Measurements from ENCODE around the gene CDH20. TPM values are rescaled to one million over a fixed set of nuclear protein-coding genes. Genes with fewer than 3 reads are reported as not detected.

The CDH20 gene
- polyA plus RNA-seq, 3 donors = not detected

DNA sequence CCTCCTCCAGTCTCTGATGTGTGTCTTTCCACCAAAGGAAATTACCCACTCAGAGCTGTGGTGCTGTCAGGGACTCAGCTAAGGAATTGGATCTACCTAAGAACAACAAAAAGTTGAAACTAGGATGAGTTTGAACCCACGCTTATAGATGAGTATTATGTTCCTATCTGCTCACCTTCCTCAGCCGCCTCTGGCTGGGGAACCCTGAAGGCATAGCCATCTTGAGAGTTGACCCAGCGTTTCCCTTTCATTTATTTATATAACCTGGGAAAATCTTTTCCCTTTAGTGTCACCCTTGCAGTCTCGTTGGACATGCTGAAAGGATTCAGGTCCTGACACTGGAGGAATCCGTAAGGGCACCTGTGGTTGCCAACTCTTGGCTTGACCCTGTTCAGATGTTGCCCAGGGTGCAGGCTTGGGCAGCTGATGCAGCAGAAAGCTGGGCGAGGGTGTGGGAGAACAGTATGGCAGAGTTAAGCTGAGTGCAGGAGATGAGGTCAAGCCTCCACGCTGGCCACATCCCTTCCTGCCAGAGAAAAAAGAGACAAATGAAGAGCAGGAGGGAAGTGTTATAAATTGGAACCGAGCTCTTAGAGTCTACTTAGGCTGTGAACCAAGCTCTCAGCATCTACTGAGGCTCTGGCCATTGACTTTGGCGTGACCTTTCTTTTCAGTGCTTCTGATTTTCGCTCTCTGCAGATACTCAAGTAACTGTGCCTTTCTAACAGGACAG lies 1.9 kb downstream of the CDH20 start:
- H3K27ac ChIP-seq (ENCODE audit: low read depth in 1 of 2, low read length in 2 of 2) = no peak overlapping the region
- H3K27me3 ChIP-seq (ENCODE audit: control insufficient read depth in 2 of 2, insufficient read depth in 2 of 2, low read length in 2 of 2) = peaks cover 24 to 48% of the 10 kb centered on the region in 2 donors
- H3K9me3 ChIP-seq (replicated peaks in 1 of 2; ENCODE audit: control insufficient read depth in 1 of 2, insufficient read depth in 1 of 2, low read length in 2 of 2) = no peaks in the 10 kb centered on the region
- no peaks in the 10 kb centered on the region for H3K79me2 ChIP-seq (ENCODE audit: insufficient read depth, low read length)
- no peak overlapping the region for H3K9ac ChIP-seq (ENCODE audit: insufficient read depth, low read length, poor library complexity, severe bottlenecking)
- no peaks in the 10 kb centered on the region for H3K36me3 Mint-ChIP-seq
- no peaks in the 10 kb centered on the region for H3K36me3 ChIP-seq (replicated peaks in 1 of 2; ENCODE audit: control insufficient read depth in 1 of 2, insufficient read depth in 2 of 2, low read length in 2 of 2)
- H3K4me3 Mint-ChIP-seq = peak overlapping the region in 1 of 2 donors; percentile 76
- TF ChIP-seq, protein P1, sequence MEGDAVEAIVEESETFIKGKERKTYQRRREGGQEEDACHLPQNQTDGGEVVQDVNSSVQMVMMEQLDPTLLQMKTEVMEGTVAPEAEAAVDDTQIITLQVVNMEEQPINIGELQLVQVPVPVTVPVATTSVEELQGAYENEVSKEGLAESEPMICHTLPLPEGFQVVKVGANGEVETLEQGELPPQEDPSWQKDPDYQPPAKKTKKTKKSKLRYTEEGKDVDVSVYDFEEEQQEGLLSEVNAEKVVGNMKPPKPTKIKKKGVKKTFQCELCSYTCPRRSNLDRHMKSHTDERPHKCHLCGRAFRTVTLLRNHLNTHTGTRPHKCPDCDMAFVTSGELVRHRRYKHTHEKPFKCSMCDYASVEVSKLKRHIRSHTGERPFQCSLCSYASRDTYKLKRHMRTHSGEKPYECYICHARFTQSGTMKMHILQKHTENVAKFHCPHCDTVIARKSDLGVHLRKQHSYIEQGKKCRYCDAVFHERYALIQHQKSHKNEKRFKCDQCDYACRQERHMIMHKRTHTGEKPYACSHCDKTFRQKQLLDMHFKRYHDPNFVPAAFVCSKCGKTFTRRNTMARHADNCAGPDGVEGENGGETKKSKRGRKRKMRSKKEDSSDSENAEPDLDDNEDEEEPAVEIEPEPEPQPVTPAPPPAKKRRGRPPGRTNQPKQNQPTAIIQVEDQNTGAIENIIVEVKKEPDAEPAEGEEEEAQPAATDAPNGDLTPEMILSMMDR (IDR thresholded peaks at IDR 0.05) = no peak
- H4K20me1 ChIP-seq (ENCODE audit: insufficient read depth, low read length) = no peaks in the 10 kb centered on the region
- no peak overlapping the region for H3K4me2 ChIP-seq (replicated peaks; ENCODE audit: extremely low read depth, low read length, poor library complexity, severe bottlenecking)
- no peak overlapping the region for H2AFZ ChIP-seq (ENCODE audit: insufficient read depth, low read depth, low read length, poor library complexity, severe bottlenecking)
- peaks cover 2% of the 10 kb centered on the region for H3K4me1 Mint-ChIP-seq
- peaks cover 30 to 53% (median 42%) of the 10 kb centered on the region in 3 donors for H3K27me3 Mint-ChIP-seq (ENCODE audit: low read depth in 3 of 3)
- H3K27ac Mint-ChIP-seq = no peak overlapping the region
- 60% methylated on average over 7 of the region's 10 CpGs for WGBS (ENCODE audit: insufficient coverage)
- intact Hi-C loops (cut with micrococcal nuclease) = no loop called here
- peaks cover 0 to 8% (median 0%) of the 10 kb centered on the region in 7 donors for H3K9me3 Mint-ChIP-seq
- H3K4me3 ChIP-seq (replicated peaks in 1 of 3; ENCODE audit: low read depth in 2 of 3, low read length in 3 of 3) = no peak overlapping the region
- no peaks in the 10 kb centered on the region for H3K4me1 ChIP-seq (ENCODE audit: control insufficient read depth in 1 of 2, insufficient read depth in 2 of 2, low read length in 2 of 2)
- DNase-seq = no peak

DNA sequence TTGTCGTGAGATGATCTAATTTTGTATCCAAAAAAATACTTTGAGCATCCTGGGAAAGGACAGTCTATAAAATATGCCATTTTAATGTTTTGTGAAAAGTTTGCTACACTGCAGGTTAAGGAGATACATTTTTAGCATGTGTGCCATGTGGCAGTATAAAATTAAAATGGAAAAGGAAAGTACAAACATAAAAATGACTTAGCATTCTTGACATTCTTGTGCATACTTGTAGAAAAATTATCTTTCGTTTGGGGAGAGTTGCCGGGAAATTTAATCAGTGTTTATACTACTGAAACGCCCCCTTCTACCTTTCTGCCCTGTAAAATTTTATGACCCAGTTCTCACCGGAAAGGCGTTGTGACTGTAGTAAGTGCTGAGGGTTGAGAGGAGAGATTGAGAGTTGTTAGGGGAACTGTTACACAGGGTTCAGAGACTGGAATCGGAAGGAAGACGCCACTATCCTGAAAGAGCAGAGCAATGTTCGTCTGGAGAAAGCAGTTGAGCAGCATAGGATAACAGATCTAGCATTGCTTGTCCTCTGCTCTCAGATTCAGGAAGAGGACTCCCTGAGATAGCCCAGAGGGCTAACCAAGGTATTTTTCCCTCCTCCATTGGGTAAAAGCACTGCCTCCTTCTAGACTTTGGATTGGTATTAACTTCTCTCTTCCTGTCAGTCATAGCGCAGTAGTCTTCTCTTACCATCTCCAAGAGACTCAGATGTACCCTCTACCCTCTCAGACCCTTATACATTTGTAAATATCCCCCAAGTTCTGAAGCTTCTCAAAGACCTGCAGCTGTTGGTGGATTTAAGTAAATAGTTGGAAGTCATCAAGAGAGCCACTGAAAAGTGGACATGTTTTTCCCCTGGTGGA lies 2.7 kb downstream of the CDH20 start:
- Mint-ChIP-seq H3K4me1 (peaks cover 2% of the 10 kb centered on the region), H3K36me3 (no peaks in the 10 kb centered on the region), H3K27ac (no peak overlapping the region), H3K9me3 (peaks cover 0 to 8% (median 0%) of the 10 kb centered on the region in 7 donors), H3K4me3 (peak overlapping the region in 1 of 2 donors; percentile 29), H3K27me3 (ENCODE audit: low read depth in 3 of 3) (peaks cover 30 to 51% (median 42%) of the 10 kb centered on the region in 3 donors)
- WGBS (ENCODE audit: insufficient coverage) = 32% methylated on average over 4 of the region's 10 CpGs
- no peak overlapping the region for H3K4me2 ChIP-seq (replicated peaks; ENCODE audit: extremely low read depth, low read length, poor library complexity, severe bottlenecking)
- H3K36me3 ChIP-seq (replicated peaks in 1 of 2; ENCODE audit: control insufficient read depth in 1 of 2, insufficient read depth in 2 of 2, low read length in 2 of 2) = no peaks in the 10 kb centered on the region
- H3K9me3 ChIP-seq (replicated peaks in 1 of 2; ENCODE audit: control insufficient read depth in 1 of 2, insufficient read depth in 1 of 2, low read length in 2 of 2) = no peaks in the 10 kb centered on the region
- peaks cover 24 to 48% of the 10 kb centered on the region in 2 donors for H3K27me3 ChIP-seq (ENCODE audit: control insufficient read depth in 2 of 2, insufficient read depth in 2 of 2, low read length in 2 of 2)
- no peak overlapping the region for H3K4me3 ChIP-seq (replicated peaks in 1 of 3; ENCODE audit: low read depth in 2 of 3, low read length in 3 of 3)
- no peak overlapping the region for H2AFZ ChIP-seq (ENCODE audit: insufficient read depth, low read depth, low read length, poor library complexity, severe bottlenecking)
- intact Hi-C loops (cut with micrococcal nuclease) = no loop called here
- H3K4me1 ChIP-seq (ENCODE audit: control insufficient read depth in 1 of 2, insufficient read depth in 2 of 2, low read length in 2 of 2) = no peaks in the 10 kb centered on the region
- no peaks in the 10 kb centered on the region for H3K79me2 ChIP-seq (ENCODE audit: insufficient read depth, low read length)
- no peak for DNase-seq
- H4K20me1 ChIP-seq (ENCODE audit: insufficient read depth, low read length) = no peaks in the 10 kb centered on the region
- TF ChIP-seq, protein P1 (IDR thresholded peaks at IDR 0.05) = no peak
- no peak overlapping the region for H3K9ac ChIP-seq (ENCODE audit: insufficient read depth, low read length, poor library complexity, severe bottlenecking)
- H3K27ac ChIP-seq (ENCODE audit: low read depth in 1 of 2, low read length in 2 of 2) = no peak overlapping the region
